GM19455 (cell line): ENCODE results near the gene MS4A18.
"Not testable (repeated sequence)": the region's sequence is repeated elsewhere in the genome, so short reads cannot be mapped to it uniquely, and the experiment has no call there.

ENCODE experiments used
- ATAC-seq: cut with Tn5 transposase; IDR thresholded peaks from one replicate; pipeline ENCODE4 v1.9.1; 2021; ENCODE audit not compliant: unreplicated experiment

Gene MS4A18

GRCh38 chr11:60734279-60734678, 9.8 kb downstream of the MS4A18 start:
- ATAC-seq = no peak

GRCh38 chr11:60739114-60739513, 14.6 kb downstream of the MS4A18 start:
- ATAC-seq = no peak

- ATAC-seq = no peak
These were observed 16.1 kb downstream of the MS4A18 start for GRCh38 chr11:60740573-60740972.

GRCh38 chr11:60741421-60741820, 16.9 kb downstream of the MS4A18 start:
- no peak for ATAC-seq

GRCh38 chr11:60743058-60743457, 18.5 kb downstream of the MS4A18 start:
- ATAC-seq = no peak

- no peak for ATAC-seq
These were observed 19.6 kb downstream of the MS4A18 start for GRCh38 chr11:60744114-60744513.

- no peak for ATAC-seq
These were observed 22.9 kb downstream of the MS4A18 start for GRCh38 chr11:60747359-60747873.

GRCh38 chr11:60748225-60748624, 23.7 kb downstream of the MS4A18 start:
- no peak for ATAC-seq

- ATAC-seq = no peak
These were observed 24.3 kb downstream of the MS4A18 start for GRCh38 chr11:60748821-60749220.

- ATAC-seq = no peak
These were observed 26.4 kb downstream of the MS4A18 start for GRCh38 chr11:60750911-60751310.

GRCh38 chr11:60753309-60753708, 28.8 kb downstream of the MS4A18 start:
- ATAC-seq = no peak

GRCh38 chr11:60754887-60755286, 30.4 kb downstream of the MS4A18 start:
- ATAC-seq = no peak

- ATAC-seq = no peak
These were observed 31.9 kb downstream of the MS4A18 start, which contains the start of gene MS4A15 for GRCh38 chr11:60756307-60757032. MS4A15 (plus strand) TSS chr11:60756867; CDS start chr11:60763734, 6,867 bp downstream.

GRCh38 chr11:60757231-60757800, 32.8 kb downstream of the MS4A18 start:
- no peak for ATAC-seq

GRCh38 chr11:60758671-60759070, 34.2 kb downstream of the MS4A18 start:
- not testable (repeated sequence) for ATAC-seq

- not testable (repeated sequence) for ATAC-seq
These were observed 35.1 kb downstream of the MS4A18 start for GRCh38 chr11:60759438-60760225.

- no peak for ATAC-seq
These were observed 37.1 kb downstream of the MS4A18 start for GRCh38 chr11:60761436-60762190.

GRCh38 chr11:60762851-60763691, 38.6 kb downstream of the MS4A18 start:
- ATAC-seq = peak; percentile 61

- no peak for ATAC-seq
These were observed 39.3 kb downstream of the MS4A18 start for GRCh38 chr11:60763692-60764369.
